NCI-H345 (cell line): Measurements from ENCODE around the gene SLAMF6.

Experiments
- DNase-seq: peaks from one replicate; lab custom pipeline; 2025; lab: John Stamatoyannopoulos, UW

SLAMF6 gene

DNA sequence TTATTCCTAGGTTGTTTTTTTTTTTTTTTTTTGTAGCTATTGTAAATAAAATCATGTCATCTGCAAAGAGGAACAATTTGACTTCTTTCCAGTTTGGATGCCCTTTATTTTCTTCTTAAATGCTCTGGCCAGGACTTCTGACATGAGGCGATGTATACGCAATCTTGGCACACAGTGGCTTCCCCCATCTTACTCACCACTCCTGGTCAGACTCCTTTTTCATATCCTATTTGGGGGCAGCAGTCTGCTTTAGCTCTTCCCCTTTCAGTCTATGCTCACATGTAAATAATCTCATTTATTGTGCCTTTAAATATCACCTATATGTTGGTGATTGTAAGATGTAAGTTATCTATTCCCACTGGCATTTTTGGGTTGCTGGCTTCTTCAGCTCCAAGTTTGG is 56.1 kb downstream of the SLAMF6 start:
- DNase-seq, result no peak

DNA sequence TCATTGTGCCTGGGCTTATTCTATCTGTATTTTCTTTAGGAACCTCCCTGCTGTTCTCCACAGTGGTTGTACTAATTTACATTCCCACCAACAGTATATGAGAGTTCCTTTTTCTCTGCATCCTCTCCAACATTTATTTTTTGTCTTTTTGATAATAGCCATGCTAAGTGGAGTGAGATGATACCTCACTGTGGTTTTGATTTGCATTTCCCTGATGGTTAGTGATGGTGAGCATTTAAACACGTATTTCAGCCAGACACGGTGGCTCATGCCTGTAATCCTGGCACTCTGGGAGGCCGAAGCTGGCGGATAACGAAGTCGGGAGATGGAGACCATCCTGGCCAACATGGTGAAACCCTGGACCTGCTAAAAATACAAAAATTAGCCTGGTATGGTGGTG is 57.9 kb downstream of the SLAMF6 start:
- DNase-seq, result no peak

DNA sequence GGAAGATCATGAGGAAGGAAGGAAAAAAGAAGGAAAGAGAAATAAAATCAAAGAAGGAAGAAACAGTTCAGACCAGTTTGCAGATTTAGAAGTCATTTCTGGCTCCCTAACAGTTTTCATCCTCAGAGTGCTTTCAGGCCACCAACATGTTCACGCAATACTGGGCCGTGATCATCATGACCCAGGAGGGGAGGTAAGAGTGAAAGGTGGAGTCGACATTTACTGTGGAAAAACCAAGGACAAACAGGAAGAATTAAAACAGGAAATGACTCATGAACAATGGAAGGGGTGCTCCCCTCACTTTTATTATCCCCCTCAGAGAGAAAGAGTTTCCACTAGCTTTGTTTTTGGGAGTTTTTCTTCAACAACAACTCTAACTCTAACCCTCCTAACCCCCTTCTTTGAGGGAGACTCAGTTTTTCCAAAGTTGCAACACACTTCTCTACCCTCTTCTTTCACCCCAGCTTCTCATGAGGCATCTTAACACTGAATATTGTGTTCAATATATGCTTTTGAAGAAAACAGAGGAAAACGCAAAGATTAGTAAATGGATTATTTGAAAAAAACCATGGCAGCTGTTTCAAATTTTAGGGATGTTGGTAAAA is 62.3 kb downstream of the SLAMF6 start:
- no peak for DNase-seq

DNA sequence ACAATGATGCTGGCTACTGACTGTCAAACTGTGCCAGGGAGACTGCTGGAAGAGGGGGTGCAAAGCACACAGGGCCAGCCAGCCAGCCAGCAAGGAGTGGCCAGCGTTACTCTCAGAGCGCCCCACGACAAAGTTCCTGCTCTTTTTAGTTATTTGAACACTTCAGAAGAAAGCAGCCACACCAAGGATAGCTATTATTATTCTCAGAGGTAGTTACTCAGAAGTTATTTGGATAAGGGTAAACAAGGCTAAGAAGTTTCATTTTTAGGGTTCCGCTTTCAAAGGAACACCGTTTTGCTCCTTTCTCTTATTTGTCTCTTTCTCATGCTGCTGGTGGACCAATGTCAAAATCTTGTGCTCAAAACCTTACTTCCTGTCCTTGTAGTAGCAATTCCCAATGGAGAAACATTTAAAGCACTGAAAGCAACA is 62.8 kb downstream of the SLAMF6 start:
- DNase-seq, result no peak

- no peak for DNase-seq
Measured at GRCh38 chr1:160459687-160460086, 63.4 kb downstream of the SLAMF6 start.

DNA sequence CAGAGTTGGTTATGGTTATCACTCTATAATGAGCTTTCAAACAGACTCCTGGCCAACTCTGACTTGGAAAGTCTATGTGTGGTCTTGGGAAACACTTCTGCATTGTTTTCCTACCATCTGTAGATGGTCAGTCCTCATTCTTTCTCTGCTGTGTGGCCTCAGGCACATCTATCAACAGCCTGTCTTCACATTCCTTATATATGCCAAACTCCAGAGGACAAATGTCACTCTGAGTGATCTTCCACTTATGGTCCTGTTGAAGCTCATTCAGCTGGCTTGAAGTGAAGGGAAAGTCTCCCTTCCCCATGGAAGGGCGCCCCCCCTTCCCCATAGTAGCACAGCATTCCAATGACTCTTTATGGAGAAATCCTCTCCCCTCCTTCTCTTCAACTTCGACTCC is 64.0 kb downstream of the SLAMF6 start:
- DNase-seq, result no peak

- DNase-seq, result no peak
Measured at GRCh38 chr1:160455153-160455517, 67.9 kb downstream of the SLAMF6 start.

GRCh38 chr1:160454371-160455152 is 68.5 kb downstream of the SLAMF6 start:
- DNase-seq, result no peak

GRCh38 chr1:160453443-160453842 is 69.6 kb downstream of the SLAMF6 start:
- no peak for DNase-seq

GRCh38 chr1:160451859-160452232 is 71.2 kb downstream of the SLAMF6 start:
- DNase-seq, result no peak

- no peak for DNase-seq
Measured at GRCh38 chr1:160451119-160451858, 71.8 kb downstream of the SLAMF6 start.

GRCh38 chr1:160449494-160449893 is 73.6 kb downstream of the SLAMF6 start:
- no peak for DNase-seq

- no peak for DNase-seq
Measured at GRCh38 chr1:160446945-160447600, 76.0 kb downstream of the SLAMF6 start.

- no peak for DNase-seq
Measured at GRCh38 chr1:160439718-160440117, 83.3 kb downstream of the SLAMF6 start.

- DNase-seq, result no peak
Measured at GRCh38 chr1:160438935-160439334, 84.1 kb downstream of the SLAMF6 start.

- no peak for DNase-seq
Measured at GRCh38 chr1:160438317-160438918, 84.6 kb downstream of the SLAMF6 start.

GRCh38 chr1:160437432-160438316 is 85.4 kb downstream of the SLAMF6 start:
- DNase-seq, result no peak

- DNase-seq, result no peak
Measured at GRCh38 chr1:160436966-160437365, 86.1 kb downstream of the SLAMF6 start.
